ENCODE results near the gene CSPG4.
"Not testable (repeated sequence)": the region's sequence is repeated elsewhere in the genome, so short reads cannot be mapped to it uniquely, and the experiment has no call there.

CSPG4 gene

GRCh38 chr15:75704263-75704615 lies 8.4 kb downstream of the CSPG4 start:
- H3K27ac ChIP-seq = no peak overlapping the region
- no peak for DNase-seq (ENCODE audit: low read depth, low spot score)
- no peak overlapping the region for H3K9ac ChIP-seq (ENCODE audit: insufficient read length)
- H3K4me3 ChIP-seq = no peak overlapping the region
- H3K36me3 ChIP-seq (ENCODE audit: insufficient read depth, low read length) = no peaks in the 10 kb centered on the region
- TF ChIP-seq FOXP2 (optimal IDR thresholded peaks at IDR 0.05; ENCODE audit: control extremely low read depth, extremely low read length, insufficient read depth) (no peak), POLR2AphosphoS5 (IDR thresholded peaks at IDR 0.05; ENCODE audit: borderline replicate concordance, low read depth, low read length) (no peak), EZH2 (IDR thresholded peaks at IDR 0.05) (no peak)
- H3K9me3 ChIP-seq (ENCODE audit: low read depth, low read length) = no peaks in the 10 kb centered on the region

GRCh38 chr15:75703440-75704262 lies 9.0 kb downstream of the CSPG4 start:
- DNase-seq (ENCODE audit: low read depth, low spot score); H3K27ac ChIP-seq; H3K36me3 ChIP-seq (ENCODE audit: insufficient read depth, low read length); H3K4me3 ChIP-seq; H3K9ac ChIP-seq (ENCODE audit: insufficient read length); H3K9me3 ChIP-seq (ENCODE audit: low read depth, low read length): not testable (repeated sequence)

- no peaks in the 10 kb centered on the region for H3K9me3 ChIP-seq (ENCODE audit: low read depth, low read length)
- no peak overlapping the region for H3K9ac ChIP-seq (ENCODE audit: insufficient read length)
- TF ChIP-seq POLR2AphosphoS5 (IDR thresholded peaks at IDR 0.05; ENCODE audit: borderline replicate concordance, low read depth, low read length) (no peak), FOXP2 (optimal IDR thresholded peaks at IDR 0.05; ENCODE audit: control extremely low read depth, extremely low read length, insufficient read depth) (no peak), EZH2 (IDR thresholded peaks at IDR 0.05) (no peak)
- no peak overlapping the region for H3K4me3 ChIP-seq
- no peak for DNase-seq (ENCODE audit: low read depth, low spot score)
- H3K36me3 ChIP-seq (ENCODE audit: insufficient read depth, low read length) = no peaks in the 10 kb centered on the region
- H3K27ac ChIP-seq = no peak overlapping the region
These were observed 10.2 kb downstream of the CSPG4 start for GRCh38 chr15:75702436-75702835.

- H3K9ac ChIP-seq (ENCODE audit: insufficient read length); H3K36me3 ChIP-seq (ENCODE audit: insufficient read depth, low read length); DNase-seq (ENCODE audit: low read depth, low spot score); H3K27ac ChIP-seq; H3K9me3 ChIP-seq (ENCODE audit: low read depth, low read length); H3K4me3 ChIP-seq: not testable (repeated sequence)
These were observed 11.3 kb downstream of the CSPG4 start for GRCh38 chr15:75701071-75702003.

GRCh38 chr15:75699961-75700874 lies 12.4 kb downstream of the CSPG4 start:
- H3K9ac ChIP-seq (ENCODE audit: insufficient read length); H3K9me3 ChIP-seq (ENCODE audit: low read depth, low read length); H3K36me3 ChIP-seq (ENCODE audit: insufficient read depth, low read length); DNase-seq (ENCODE audit: low read depth, low spot score); H3K27ac ChIP-seq; H3K4me3 ChIP-seq: not testable (repeated sequence)

- not testable (repeated sequence) for H3K4me3 ChIP-seq; H3K9me3 ChIP-seq (ENCODE audit: low read depth, low read length); DNase-seq (ENCODE audit: low read depth, low spot score); H3K9ac ChIP-seq (ENCODE audit: insufficient read length); H3K36me3 ChIP-seq (ENCODE audit: insufficient read depth, low read length); H3K27ac ChIP-seq
These were observed 13.1 kb downstream of the CSPG4 start for GRCh38 chr15:75699517-75699916.

GRCh38 chr15:75697974-75698747 lies 14.5 kb downstream of the CSPG4 start:
- not testable (repeated sequence) for DNase-seq (ENCODE audit: low read depth, low spot score); H3K27ac ChIP-seq; H3K4me3 ChIP-seq; H3K9me3 ChIP-seq (ENCODE audit: low read depth, low read length); H3K36me3 ChIP-seq (ENCODE audit: insufficient read depth, low read length); H3K9ac ChIP-seq (ENCODE audit: insufficient read length)

- no peak overlapping the region for H3K4me3 ChIP-seq
- no peaks in the 10 kb centered on the region for H3K9me3 ChIP-seq (ENCODE audit: low read depth, low read length)
- no peaks in the 10 kb centered on the region for H3K36me3 ChIP-seq (ENCODE audit: insufficient read depth, low read length)
- no peak for TF ChIP-seq EZH2 (IDR thresholded peaks at IDR 0.05)
- TF ChIP-seq POLR2AphosphoS5 (IDR thresholded peaks at IDR 0.05; ENCODE audit: borderline replicate concordance, low read depth, low read length) = no peak
- no peak for TF ChIP-seq FOXP2 (optimal IDR thresholded peaks at IDR 0.05; ENCODE audit: control extremely low read depth, extremely low read length, insufficient read depth)
- no peak overlapping the region for H3K9ac ChIP-seq (ENCODE audit: insufficient read length)
- no peak for DNase-seq (ENCODE audit: low read depth, low spot score)
- no peak overlapping the region for H3K27ac ChIP-seq
These were observed 15.1 kb downstream of the CSPG4 start for GRCh38 chr15:75697523-75697922.
